ENCODE measurements around the gene PJA2.
A peak's percentile ranks its signal among the peaks of the same experiment; 100 is the strongest.

The PJA2 gene

DNA sequence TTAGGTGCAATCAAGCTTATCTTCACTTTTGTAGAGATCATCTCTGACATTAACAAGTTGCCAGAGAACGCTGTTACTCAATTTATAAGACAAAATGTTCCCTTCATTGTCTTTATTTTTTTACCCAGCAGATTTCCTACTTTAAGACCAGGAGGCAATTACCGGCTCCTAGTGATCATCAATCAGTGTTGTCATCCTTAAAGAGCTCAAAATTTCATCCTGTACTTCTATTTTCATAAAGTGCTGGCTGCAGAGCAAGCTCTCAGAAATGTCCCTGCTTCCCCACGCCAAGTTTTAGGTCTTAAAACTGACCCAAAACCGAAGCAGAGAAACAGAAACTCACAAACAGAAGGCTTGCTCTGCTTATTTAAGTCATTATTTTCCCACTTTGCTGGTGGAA is 82.9 kb downstream of the PJA2 start:
- no CpG with 5 or more reads among the region's 4 CpGs for WGBS, 2 donors (ENCODE audit: extremely low coverage in 2 of 2, insufficient read length in 2 of 2, insufficient replicate concordance in 1 of 2)

DNA sequence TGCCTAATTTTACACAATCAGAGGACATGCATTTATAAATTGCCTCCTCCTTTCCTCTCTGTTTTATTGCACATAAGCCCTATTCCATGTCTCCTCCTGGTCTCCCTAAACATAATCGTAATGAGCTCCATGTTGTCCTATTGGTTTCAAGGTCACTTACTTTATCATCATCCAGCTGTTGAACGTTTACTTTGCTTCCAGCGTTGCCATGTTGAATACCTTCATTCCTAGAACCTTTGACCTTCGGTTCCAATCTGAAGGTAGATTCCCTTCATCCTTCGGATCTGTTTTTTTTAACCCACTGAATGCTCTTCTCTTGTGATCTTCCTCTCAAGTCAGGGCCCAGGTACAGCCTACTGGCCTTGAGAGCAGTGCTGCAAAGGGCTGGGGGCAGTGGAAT is 84.3 kb downstream of the PJA2 start:
- H4K8ac ChIP-seq (ENCODE audit: low read depth, low read length), result no peak overlapping the region
- no peaks in the 10 kb centered on the region for H3K9me3 ChIP-seq (replicated peaks in 1 of 2; ENCODE audit: control insufficient read depth in 2 of 2, insufficient read depth in 1 of 2, low read depth in 1 of 2, low read length in 2 of 2)
- peaks cover 0 to 27% of the 10 kb centered on the region in 2 donors for H3K36me3 ChIP-seq (replicated peaks in 1 of 2; ENCODE audit: control insufficient read depth in 2 of 2, insufficient read depth in 2 of 2, low read length in 2 of 2)
- no peaks in the 10 kb centered on the region for H3K79me1 ChIP-seq (ENCODE audit: low read depth, low read length)
- H2BK12ac ChIP-seq (ENCODE audit: low read length), result no peak overlapping the region
- H4K91ac ChIP-seq (ENCODE audit: low read depth, low read length, poor library complexity), result no peak overlapping the region
- no peak overlapping the region for H2AFZ ChIP-seq (ENCODE audit: low read length)
- H3K4me1 ChIP-seq (ENCODE audit: control insufficient read depth in 2 of 2, insufficient read depth in 1 of 2, low read depth in 1 of 2, low read length in 2 of 2), result peaks cover 0 to 2% of the 10 kb centered on the region in 2 donors
- H2BK120ac ChIP-seq (ENCODE audit: low read depth, low read length), result no peak overlapping the region
- H3K23ac ChIP-seq (ENCODE audit: low read depth, low read length, poor library complexity), result no peak overlapping the region
- no peak overlapping the region for H3K4me3 ChIP-seq (ENCODE audit: low read length in 2 of 2)
- H3K18ac ChIP-seq (ENCODE audit: low read length), result no peak overlapping the region
- no peak for DNase-seq (ENCODE audit: low spot score)
- H3K4me2 ChIP-seq (ENCODE audit: insufficient read depth, low read length, poor library complexity, severe bottlenecking), result no peak overlapping the region
- no peak overlapping the region for H3K9ac ChIP-seq (ENCODE audit: low read depth, low read length, poor library complexity)
- H2BK15ac ChIP-seq (ENCODE audit: low read length), result no peak overlapping the region
- no peaks in the 10 kb centered on the region for H3K27me3 ChIP-seq (ENCODE audit: control insufficient read depth in 3 of 3, insufficient read depth in 3 of 3, low read depth in 1 of 3, low read length in 3 of 3)
- WGBS, 2 donors (ENCODE audit: extremely low coverage in 2 of 2, insufficient read length in 2 of 2, insufficient replicate concordance in 1 of 2), result no CpG with 5 or more reads among the region's 5 CpGs
- H3K14ac ChIP-seq (ENCODE audit: low read length), result no peak overlapping the region
- H3K4ac ChIP-seq (ENCODE audit: low read length), result no peak overlapping the region
- no peak overlapping the region for H2BK5ac ChIP-seq (ENCODE audit: low read length)
- H2AK5ac ChIP-seq (ENCODE audit: low read depth, low read length), result no peak overlapping the region
- no peak overlapping the region for H3K27ac ChIP-seq (replicated peaks; ENCODE audit: low read length)

More for the DNA sequence above, 82.9 kb downstream of the PJA2 start:
- no peak overlapping the region for H3K14ac ChIP-seq (ENCODE audit: low read length)
- H3K23ac ChIP-seq (ENCODE audit: low read depth, low read length, poor library complexity), result no peak overlapping the region
- no peaks in the 10 kb centered on the region for H3K9me3 ChIP-seq (replicated peaks in 1 of 2; ENCODE audit: control insufficient read depth in 2 of 2, insufficient read depth in 1 of 2, low read depth in 1 of 2, low read length in 2 of 2)
- H2AK5ac ChIP-seq (ENCODE audit: low read depth, low read length), result no peak overlapping the region
- H4K91ac ChIP-seq (ENCODE audit: low read depth, low read length, poor library complexity), result no peak overlapping the region
- no peak overlapping the region for H3K4ac ChIP-seq (ENCODE audit: low read length)
- H3K4me1 ChIP-seq (ENCODE audit: control insufficient read depth in 2 of 2, insufficient read depth in 1 of 2, low read depth in 1 of 2, low read length in 2 of 2), result peaks cover 0 to 7% of the 10 kb centered on the region in 2 donors
- DNase-seq (ENCODE audit: low spot score), result no peak
- no peaks in the 10 kb centered on the region for H3K27me3 ChIP-seq (ENCODE audit: control insufficient read depth in 3 of 3, insufficient read depth in 3 of 3, low read depth in 1 of 3, low read length in 3 of 3)
- no peak overlapping the region for H2AFZ ChIP-seq (ENCODE audit: low read length)
- H3K79me1 ChIP-seq (ENCODE audit: low read depth, low read length), result no peaks in the 10 kb centered on the region
- H4K8ac ChIP-seq (ENCODE audit: low read depth, low read length), result no peak overlapping the region
- no peak overlapping the region for H2BK12ac ChIP-seq (ENCODE audit: low read length)
- no peak overlapping the region for H3K4me2 ChIP-seq (ENCODE audit: insufficient read depth, low read length, poor library complexity, severe bottlenecking)
- H3K9ac ChIP-seq (ENCODE audit: low read depth, low read length, poor library complexity), result no peak overlapping the region
- peaks cover 0 to 39% of the 10 kb centered on the region in 2 donors for H3K36me3 ChIP-seq (replicated peaks in 1 of 2; ENCODE audit: control insufficient read depth in 2 of 2, insufficient read depth in 2 of 2, low read length in 2 of 2)
- H3K4me3 ChIP-seq (ENCODE audit: low read length in 2 of 2), result no peak overlapping the region
- no peak overlapping the region for H3K18ac ChIP-seq (ENCODE audit: low read length)
- no peak overlapping the region for H2BK5ac ChIP-seq (ENCODE audit: low read length)
- H2BK120ac ChIP-seq (ENCODE audit: low read depth, low read length), result no peak overlapping the region
- no peak overlapping the region for H2BK15ac ChIP-seq (ENCODE audit: low read length)
- no peak overlapping the region for H3K27ac ChIP-seq (replicated peaks; ENCODE audit: low read length)

GRCh38 chr5:109324931-109325330 is 84.8 kb downstream of the PJA2 start:
- no peak overlapping the region for H2BK5ac ChIP-seq (ENCODE audit: low read length)
- H3K4me3 ChIP-seq (ENCODE audit: low read length in 2 of 2), result no peak overlapping the region
- H3K4me1 ChIP-seq (ENCODE audit: control insufficient read depth in 2 of 2, insufficient read depth in 1 of 2, low read depth in 1 of 2, low read length in 2 of 2), result peaks cover 0 to 2% of the 10 kb centered on the region in 2 donors
- no peak overlapping the region for H3K9ac ChIP-seq (ENCODE audit: low read depth, low read length, poor library complexity)
- H3K27me3 ChIP-seq (ENCODE audit: control insufficient read depth in 3 of 3, insufficient read depth in 3 of 3, low read depth in 1 of 3, low read length in 3 of 3), result no peaks in the 10 kb centered on the region
- no peaks in the 10 kb centered on the region for H3K79me1 ChIP-seq (ENCODE audit: low read depth, low read length)
- no peak overlapping the region for H2AK5ac ChIP-seq (ENCODE audit: low read depth, low read length)
- no peak overlapping the region for H2BK120ac ChIP-seq (ENCODE audit: low read depth, low read length)
- H3K14ac ChIP-seq (ENCODE audit: low read length), result no peak overlapping the region
- no peak for DNase-seq (ENCODE audit: low spot score)
- no peak overlapping the region for H3K23ac ChIP-seq (ENCODE audit: low read depth, low read length, poor library complexity)
- no peak overlapping the region for H2BK15ac ChIP-seq (ENCODE audit: low read length)
- H3K27ac ChIP-seq (replicated peaks; ENCODE audit: low read length), result no peak overlapping the region
- no peaks in the 10 kb centered on the region for H3K9me3 ChIP-seq (replicated peaks in 1 of 2; ENCODE audit: control insufficient read depth in 2 of 2, insufficient read depth in 1 of 2, low read depth in 1 of 2, low read length in 2 of 2)
- H3K4me2 ChIP-seq (ENCODE audit: insufficient read depth, low read length, poor library complexity, severe bottlenecking), result no peak overlapping the region
- H3K18ac ChIP-seq (ENCODE audit: low read length), result no peak overlapping the region
- peaks cover 0 to 22% of the 10 kb centered on the region in 2 donors for H3K36me3 ChIP-seq (replicated peaks in 1 of 2; ENCODE audit: control insufficient read depth in 2 of 2, insufficient read depth in 2 of 2, low read length in 2 of 2)
- H2AFZ ChIP-seq (ENCODE audit: low read length), result no peak overlapping the region
- H4K8ac ChIP-seq (ENCODE audit: low read depth, low read length), result no peak overlapping the region
- WGBS, 2 donors (ENCODE audit: extremely low coverage in 2 of 2, insufficient read length in 2 of 2, insufficient replicate concordance in 1 of 2), result no CpG with 5 or more reads among the region's 5 CpGs
- no peak overlapping the region for H4K91ac ChIP-seq (ENCODE audit: low read depth, low read length, poor library complexity)
- no peak overlapping the region for H3K4ac ChIP-seq (ENCODE audit: low read length)
- H2BK12ac ChIP-seq (ENCODE audit: low read length), result no peak overlapping the region

DNA sequence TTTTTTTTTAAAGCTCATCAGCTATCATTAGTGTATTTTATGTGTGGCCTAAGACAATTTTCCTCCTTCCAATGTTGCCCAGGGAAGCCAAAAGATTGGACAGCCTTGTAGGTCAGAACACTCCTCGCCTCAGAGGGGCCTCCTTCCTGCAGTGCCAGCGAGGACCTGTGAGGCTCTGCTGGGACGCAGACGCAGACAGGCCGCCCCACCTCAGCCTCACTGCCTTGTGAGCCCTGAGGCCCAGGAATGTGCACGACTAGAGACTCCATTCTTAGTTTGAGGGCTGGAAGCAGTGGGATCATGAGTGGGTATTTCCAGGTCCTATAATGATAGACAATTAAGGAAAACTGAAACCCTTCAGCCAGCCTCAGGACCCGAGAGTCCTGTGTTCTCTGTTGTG is 85.4 kb downstream of the PJA2 start:
- H2BK5ac ChIP-seq (ENCODE audit: low read length), result no peak overlapping the region
- H3K4me2 ChIP-seq (ENCODE audit: insufficient read depth, low read length, poor library complexity, severe bottlenecking), result no peak overlapping the region
- H4K8ac ChIP-seq (ENCODE audit: low read depth, low read length), result no peak overlapping the region
- H3K79me1 ChIP-seq (ENCODE audit: low read depth, low read length), result no peaks in the 10 kb centered on the region
- H2AK5ac ChIP-seq (ENCODE audit: low read depth, low read length), result no peak overlapping the region
- DNase-seq (ENCODE audit: low spot score), result no peak
- no peak overlapping the region for H3K4me3 ChIP-seq (ENCODE audit: low read length in 2 of 2)
- H2AFZ ChIP-seq (ENCODE audit: low read length), result no peak overlapping the region
- no peaks in the 10 kb centered on the region for H3K9me3 ChIP-seq (replicated peaks in 1 of 2; ENCODE audit: control insufficient read depth in 2 of 2, insufficient read depth in 1 of 2, low read depth in 1 of 2, low read length in 2 of 2)
- H3K23ac ChIP-seq (ENCODE audit: low read depth, low read length, poor library complexity), result no peak overlapping the region
- H3K14ac ChIP-seq (ENCODE audit: low read length), result no peak overlapping the region
- no peak overlapping the region for H3K27ac ChIP-seq (replicated peaks; ENCODE audit: low read length)
- no peak overlapping the region for H3K18ac ChIP-seq (ENCODE audit: low read length)
- H2BK15ac ChIP-seq (ENCODE audit: low read length), result no peak overlapping the region
- H4K91ac ChIP-seq (ENCODE audit: low read depth, low read length, poor library complexity), result no peak overlapping the region
- no peak overlapping the region for H3K4ac ChIP-seq (ENCODE audit: low read length)
- H3K27me3 ChIP-seq (ENCODE audit: control insufficient read depth in 3 of 3, insufficient read depth in 3 of 3, low read depth in 1 of 3, low read length in 3 of 3), result no peaks in the 10 kb centered on the region
- H2BK120ac ChIP-seq (ENCODE audit: low read depth, low read length), result no peak overlapping the region
- no CpG with 5 or more reads among the region's 7 CpGs for WGBS, 2 donors (ENCODE audit: extremely low coverage in 2 of 2, insufficient read length in 2 of 2, insufficient replicate concordance in 1 of 2)
- no peak overlapping the region for H2BK12ac ChIP-seq (ENCODE audit: low read length)
- H3K36me3 ChIP-seq (replicated peaks in 1 of 2; ENCODE audit: control insufficient read depth in 2 of 2, insufficient read depth in 2 of 2, low read length in 2 of 2), result peaks cover 0 to 16% of the 10 kb centered on the region in 2 donors
- H3K4me1 ChIP-seq (ENCODE audit: control insufficient read depth in 2 of 2, insufficient read depth in 1 of 2, low read depth in 1 of 2, low read length in 2 of 2), result peaks cover 0 to 2% of the 10 kb centered on the region in 2 donors
- peak overlapping the region; percentile 5 for H3K9ac ChIP-seq (ENCODE audit: low read depth, low read length, poor library complexity)
